Gastrocnemius medialis (tissue), 4 donors: ENCODE data around the gene CLHC1.
"Not testable (repeated sequence)": the region's sequence is repeated elsewhere in the genome, so short reads cannot be mapped to it uniquely, and the experiment has no call there.

Experiments used
- POLR2A ChIP-seq, 2 donors: fragments of 450-650 bp; IDR thresholded peaks; one replicate each; pipeline ENCODE4 v1.6.1; 2017; ENCODE audit warnings: antibody characterized with exemption in 2 of 2, mild to moderate bottlenecking in 2 of 2, moderate library complexity in 2 of 2
- TF ChIP-seq, protein P1 (sequence below), 5 experiments: fragments of 450-650 bp in 3 of 5; fragments of 200-600 bp in 2 of 5; sonication (generic) in 2 of 5; IDR thresholded peaks in 4 of 5; conservative IDR thresholded peaks in 1 of 5; 1 replicate in 4 of 5; 2 replicates in 1 of 5; pipeline ENCODE4 v1.5.1; 2016 to 2019; ENCODE audit warnings: antibody characterized with exemption in 5 of 5, mild to moderate bottlenecking in 3 of 5, moderate library complexity in 3 of 5

DNA sequence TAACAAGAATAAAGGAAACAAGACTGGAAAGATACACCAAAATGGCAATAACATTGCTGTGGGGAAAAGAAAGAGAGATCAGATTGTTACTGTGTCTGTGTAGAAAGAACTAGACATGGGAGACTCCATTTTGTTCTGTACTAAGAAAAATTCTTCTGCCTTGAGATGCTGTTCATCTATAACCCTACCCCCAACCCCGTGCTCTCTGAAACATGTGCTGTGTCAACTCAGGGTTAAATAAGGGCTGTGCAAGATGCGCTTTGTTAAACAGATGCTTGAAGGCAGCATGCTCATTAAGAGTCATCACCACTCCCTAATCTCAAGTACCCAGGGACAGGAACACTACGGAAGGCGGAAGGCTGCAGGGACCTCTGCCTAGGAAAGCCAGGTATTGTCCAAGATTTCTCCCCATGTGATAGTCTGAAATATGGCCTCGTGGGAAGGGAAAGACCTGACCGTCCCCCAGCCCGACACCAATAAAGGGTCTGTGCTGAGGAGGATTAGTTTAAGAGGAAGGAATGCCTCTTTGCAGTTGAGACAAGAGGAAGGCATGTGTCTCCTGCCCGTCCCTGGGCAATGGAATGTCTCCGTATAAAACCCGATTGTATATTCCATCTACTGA is 47.2 kb upstream of the CLHC1 start:
- TF ChIP-seq, protein P1, sequence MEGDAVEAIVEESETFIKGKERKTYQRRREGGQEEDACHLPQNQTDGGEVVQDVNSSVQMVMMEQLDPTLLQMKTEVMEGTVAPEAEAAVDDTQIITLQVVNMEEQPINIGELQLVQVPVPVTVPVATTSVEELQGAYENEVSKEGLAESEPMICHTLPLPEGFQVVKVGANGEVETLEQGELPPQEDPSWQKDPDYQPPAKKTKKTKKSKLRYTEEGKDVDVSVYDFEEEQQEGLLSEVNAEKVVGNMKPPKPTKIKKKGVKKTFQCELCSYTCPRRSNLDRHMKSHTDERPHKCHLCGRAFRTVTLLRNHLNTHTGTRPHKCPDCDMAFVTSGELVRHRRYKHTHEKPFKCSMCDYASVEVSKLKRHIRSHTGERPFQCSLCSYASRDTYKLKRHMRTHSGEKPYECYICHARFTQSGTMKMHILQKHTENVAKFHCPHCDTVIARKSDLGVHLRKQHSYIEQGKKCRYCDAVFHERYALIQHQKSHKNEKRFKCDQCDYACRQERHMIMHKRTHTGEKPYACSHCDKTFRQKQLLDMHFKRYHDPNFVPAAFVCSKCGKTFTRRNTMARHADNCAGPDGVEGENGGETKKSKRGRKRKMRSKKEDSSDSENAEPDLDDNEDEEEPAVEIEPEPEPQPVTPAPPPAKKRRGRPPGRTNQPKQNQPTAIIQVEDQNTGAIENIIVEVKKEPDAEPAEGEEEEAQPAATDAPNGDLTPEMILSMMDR (IDR thresholded peaks at IDR 0.05 in 4 of 5, conservative IDR thresholded peaks at IDR 0.05 in 1 of 5): not testable (repeated sequence)
- not testable (repeated sequence) for TF ChIP-seq POLR2A (IDR thresholded peaks at IDR 0.05)
